Natural killer cell (primary cell): ENCODE results near the gene CXCL3. TPM values are rescaled to one million over a fixed set of nuclear protein-coding genes. Genes with fewer than 3 reads are reported as not detected.

ENCODE experiments used
- ATAC-seq, 3 donors: fragments of 150-1000 bp in 2 of 3; fragments of 200-7000 bp in 1 of 3; cut with Tn5 transposase; 1 replicate in 1 of 3; 2 replicates in 2 of 3; pipeline ENCODE4 v1.10.0; 2021; ENCODE audit warnings: mild to moderate bottlenecking in 2 of 3, moderate library complexity in 2 of 3
- DNase-seq, 2 donors: peaks; one replicate each; pipeline versions ENCODE4 v3.0.0 to v3.0.0-alpha.2; 2013 to 2021; ENCODE audit warnings: mixed read lengths in 1 of 2
- H3K27ac ChIP-seq: one replicate; pipeline ENCODE4 v1.5.1; 2013; ENCODE audit warnings: mild to moderate bottlenecking, low read length
- H3K27me3 ChIP-seq: one replicate; pipeline ENCODE4 v1.6.1; 2013; ENCODE audit warnings: low read length; ENCODE audit not compliant: control insufficient read depth, insufficient read depth
- H3K36me3 ChIP-seq: one replicate; pipeline ENCODE4 v1.6.1; 2013; ENCODE audit warnings: low read length; ENCODE audit not compliant: control insufficient read depth, insufficient read depth
- H3K4me1 ChIP-seq: one replicate; pipeline ENCODE4 v1.6.1; 2013; ENCODE audit warnings: low read length; ENCODE audit not compliant: control insufficient read depth, insufficient read depth
- H3K4me3 ChIP-seq: one replicate; pipeline ENCODE4 v1.5.1; 2013; ENCODE audit warnings: low read length
- H3K9me3 ChIP-seq: one replicate; pipeline ENCODE4 v1.6.1; 2013; ENCODE audit warnings: low read length; ENCODE audit not compliant: control insufficient read depth, insufficient read depth
- H3K27ac Mint-ChIP-seq, 2 donors: one replicate each; pipeline ENCODE4 v1.8.0; 2022; ENCODE audit warnings: mild to moderate bottlenecking in 2 of 2, mixed read lengths in 2 of 2, moderate library complexity in 1 of 2
- H3K27me3 Mint-ChIP-seq, 2 donors: one replicate each; pipeline ENCODE4 v1.8.0; 2022; ENCODE audit warnings: low read depth in 2 of 2, mixed read lengths in 2 of 2
- H3K36me3 Mint-ChIP-seq: one replicate; pipeline ENCODE4 v1.8.0; 2022; ENCODE audit warnings: mixed read lengths
- H3K4me1 Mint-ChIP-seq, 2 donors: one replicate each; pipeline ENCODE4 v1.8.0; 2022; ENCODE audit warnings: mixed read lengths in 2 of 2
- H3K4me3 Mint-ChIP-seq: one replicate; pipeline ENCODE4 v1.8.0; 2022; ENCODE audit warnings: mild to moderate bottlenecking, moderate library complexity, mixed read lengths
- H3K9me3 Mint-ChIP-seq, 2 donors: one replicate each; pipeline ENCODE4 v1.8.0; 2022; ENCODE audit warnings: mixed read lengths in 2 of 2
- WGBS: methylation state at CpG from one replicate; pipeline ENCODE4 v1.1.7; 2013; ENCODE audit warnings: missing lambda C conversion rate; ENCODE audit not compliant: insufficient coverage; 5-methylcytosine and 5-hydroxymethylcytosine counted together
- intact Hi-C: fragments of 100-400 bp; cut with micrococcal nuclease; formaldehyde crosslinking; loops from one replicate; pipeline ENCODE4 v1.14.2; 2022
- total RNA-seq, 4 donors: library from RNA; stranded (reverse); fragments of 120-200 nt in 1 of 4; gene quantifications; one replicate each; pipeline versions ENCODE4 v1.2.3 to v1.2.4, GENCODE V29; 2013 to 2022
- TF ChIP-seq, protein P1 (sequence below): fragments of 200-600 bp; IDR thresholded peaks from one replicate; pipeline ENCODE4 v1.8.0; 2022; ENCODE audit warnings: antibody characterized with exemption

CXCL3 gene
- total RNA-seq, 3 donors from 2014 or later (not counting 1 experiment from before 2014, with no cell fraction given): 1.1 to 6.6 (median 3.5) TPM

GRCh38 chr4:74013264-74013663 is 25.2 kb downstream of the CXCL3 start:
- H3K9me3 Mint-ChIP-seq: peaks cover 4 to 7% of the 10 kb centered on the region in 2 donors
- H3K4me3 ChIP-seq: no peak overlapping the region
- no peak overlapping the region for H3K27ac Mint-ChIP-seq
- DNase-seq: no peak
- intact Hi-C loops: no loop called here
- H3K27me3 ChIP-seq: no peaks in the 10 kb centered on the region
- peaks cover 5 to 15% of the 10 kb centered on the region in 2 donors for H3K4me1 Mint-ChIP-seq
- no peak for ATAC-seq
- H3K36me3 Mint-ChIP-seq: no peaks in the 10 kb centered on the region
- H3K4me3 Mint-ChIP-seq: no peak overlapping the region
- 89% methylated on average over 2 of the region's 2 CpGs for WGBS
- no peaks in the 10 kb centered on the region for H3K9me3 ChIP-seq
- H3K36me3 ChIP-seq: no peaks in the 10 kb centered on the region
- H3K27ac ChIP-seq: no peak overlapping the region
- TF ChIP-seq, protein P1, sequence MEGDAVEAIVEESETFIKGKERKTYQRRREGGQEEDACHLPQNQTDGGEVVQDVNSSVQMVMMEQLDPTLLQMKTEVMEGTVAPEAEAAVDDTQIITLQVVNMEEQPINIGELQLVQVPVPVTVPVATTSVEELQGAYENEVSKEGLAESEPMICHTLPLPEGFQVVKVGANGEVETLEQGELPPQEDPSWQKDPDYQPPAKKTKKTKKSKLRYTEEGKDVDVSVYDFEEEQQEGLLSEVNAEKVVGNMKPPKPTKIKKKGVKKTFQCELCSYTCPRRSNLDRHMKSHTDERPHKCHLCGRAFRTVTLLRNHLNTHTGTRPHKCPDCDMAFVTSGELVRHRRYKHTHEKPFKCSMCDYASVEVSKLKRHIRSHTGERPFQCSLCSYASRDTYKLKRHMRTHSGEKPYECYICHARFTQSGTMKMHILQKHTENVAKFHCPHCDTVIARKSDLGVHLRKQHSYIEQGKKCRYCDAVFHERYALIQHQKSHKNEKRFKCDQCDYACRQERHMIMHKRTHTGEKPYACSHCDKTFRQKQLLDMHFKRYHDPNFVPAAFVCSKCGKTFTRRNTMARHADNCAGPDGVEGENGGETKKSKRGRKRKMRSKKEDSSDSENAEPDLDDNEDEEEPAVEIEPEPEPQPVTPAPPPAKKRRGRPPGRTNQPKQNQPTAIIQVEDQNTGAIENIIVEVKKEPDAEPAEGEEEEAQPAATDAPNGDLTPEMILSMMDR: no peak
- H3K27me3 Mint-ChIP-seq: no peaks in the 10 kb centered on the region
- H3K4me1 ChIP-seq: no peaks in the 10 kb centered on the region

DNA sequence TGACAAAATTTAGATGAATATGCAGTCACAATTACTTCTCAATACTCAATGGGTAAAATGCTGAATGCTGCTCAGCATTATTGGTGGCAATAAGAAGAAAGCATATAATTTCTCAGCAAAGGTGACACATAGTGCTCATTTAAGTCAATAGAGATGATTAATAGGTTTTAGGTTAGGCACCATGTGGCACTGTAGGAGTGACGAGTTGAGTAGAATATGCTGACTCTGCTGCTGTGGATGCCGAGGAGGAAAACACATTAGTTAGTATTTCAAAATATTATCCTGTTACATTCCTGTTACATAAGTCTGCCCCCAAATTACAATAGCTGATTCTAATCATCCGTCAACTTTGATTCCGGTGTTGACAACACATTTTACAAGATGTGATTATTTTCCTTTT is 26.4 kb downstream of the CXCL3 start:
- H3K36me3 Mint-ChIP-seq: no peaks in the 10 kb centered on the region
- no peaks in the 10 kb centered on the region for H3K4me1 ChIP-seq
- DNase-seq (no peak), ATAC-seq (peak in 1 of 3 donors; percentile 61)
- no peak overlapping the region for H3K27ac ChIP-seq
- intact Hi-C loops: no loop called here
- H3K27ac Mint-ChIP-seq: no peak overlapping the region
- no peaks in the 10 kb centered on the region for H3K36me3 ChIP-seq
- H3K4me3 ChIP-seq: no peak overlapping the region
- no peaks in the 10 kb centered on the region for H3K27me3 ChIP-seq
- H3K27me3 Mint-ChIP-seq: no peaks in the 10 kb centered on the region
- H3K9me3 Mint-ChIP-seq: peaks cover 2 to 7% of the 10 kb centered on the region in 2 donors
- no peaks in the 10 kb centered on the region for H3K9me3 ChIP-seq
- TF ChIP-seq, protein P1: no peak
- H3K4me3 Mint-ChIP-seq: no peak overlapping the region
- peaks cover 5 to 12% of the 10 kb centered on the region in 2 donors for H3K4me1 Mint-ChIP-seq
- 96% methylated on average over 2 of the region's 4 CpGs for WGBS

- no peak for ATAC-seq
- TF ChIP-seq, protein P1: no peak
- peaks cover 0 to 7% of the 10 kb centered on the region in 2 donors for H3K9me3 Mint-ChIP-seq
- WGBS: 91% methylated on average over 2 of the region's 3 CpGs
- no peak for DNase-seq
- no peak overlapping the region for H3K4me3 Mint-ChIP-seq
- H3K4me3 ChIP-seq: no peak overlapping the region
- H3K27ac Mint-ChIP-seq: no peak overlapping the region
- intact Hi-C loops: no loop called here
- H3K36me3 Mint-ChIP-seq: no peaks in the 10 kb centered on the region
- H3K4me1 ChIP-seq: no peaks in the 10 kb centered on the region
- no peaks in the 10 kb centered on the region for H3K36me3 ChIP-seq
- H3K9me3 ChIP-seq: no peaks in the 10 kb centered on the region
- H3K27ac ChIP-seq: no peak overlapping the region
- no peaks in the 10 kb centered on the region for H3K4me1 Mint-ChIP-seq
- no peaks in the 10 kb centered on the region for H3K27me3 Mint-ChIP-seq
- H3K27me3 ChIP-seq: no peaks in the 10 kb centered on the region
Observed at GRCh38 chr4:74009307-74009706, 29.2 kb downstream of the CXCL3 start.

DNA sequence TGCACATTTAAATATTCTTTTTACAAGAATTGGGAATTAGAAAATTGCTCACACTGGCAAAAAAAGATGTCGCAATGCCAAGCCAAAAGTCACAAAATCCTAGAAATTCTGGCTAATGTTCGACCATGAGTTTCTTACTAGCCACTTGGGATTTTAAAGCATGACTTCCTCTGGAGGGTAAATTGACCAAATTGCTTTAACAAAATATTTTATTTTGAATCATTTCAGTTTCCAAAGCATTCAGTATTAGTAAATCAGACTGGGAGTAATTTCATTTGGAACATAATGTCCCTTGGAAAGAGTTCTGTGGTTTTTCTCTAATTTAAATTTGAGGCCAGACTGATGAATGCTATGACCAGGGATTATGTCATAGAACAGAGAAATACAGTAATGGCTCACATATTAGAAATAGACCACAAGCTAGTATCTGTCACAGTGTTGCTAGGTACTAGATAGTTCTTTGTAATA is 32.4 kb downstream of the CXCL3 start:
- ATAC-seq (no peak), DNase-seq (no peak)
- Histone ChIP-seq H3K36me3 (no peaks in the 10 kb centered on the region), H3K27me3 (no peaks in the 10 kb centered on the region), H3K27ac (no peak overlapping the region), H3K4me3 (no peak overlapping the region), H3K9me3 (no peaks in the 10 kb centered on the region), H3K4me1 (no peaks in the 10 kb centered on the region)
- intact Hi-C loops: no loop called here
- Mint-ChIP-seq H3K27me3 (no peaks in the 10 kb centered on the region), H3K4me1 (no peaks in the 10 kb centered on the region), H3K36me3 (no peaks in the 10 kb centered on the region), H3K4me3 (no peak overlapping the region), H3K9me3 (peaks cover 4% of the 10 kb centered on the region in 2 donors), H3K27ac (no peak overlapping the region)
- WGBS: 92% methylated on average over 2 of the region's 2 CpGs
- TF ChIP-seq, protein P1: no peak
